Measurements from ENCODE around the gene APOC3.

The APOC3 gene

DNA sequence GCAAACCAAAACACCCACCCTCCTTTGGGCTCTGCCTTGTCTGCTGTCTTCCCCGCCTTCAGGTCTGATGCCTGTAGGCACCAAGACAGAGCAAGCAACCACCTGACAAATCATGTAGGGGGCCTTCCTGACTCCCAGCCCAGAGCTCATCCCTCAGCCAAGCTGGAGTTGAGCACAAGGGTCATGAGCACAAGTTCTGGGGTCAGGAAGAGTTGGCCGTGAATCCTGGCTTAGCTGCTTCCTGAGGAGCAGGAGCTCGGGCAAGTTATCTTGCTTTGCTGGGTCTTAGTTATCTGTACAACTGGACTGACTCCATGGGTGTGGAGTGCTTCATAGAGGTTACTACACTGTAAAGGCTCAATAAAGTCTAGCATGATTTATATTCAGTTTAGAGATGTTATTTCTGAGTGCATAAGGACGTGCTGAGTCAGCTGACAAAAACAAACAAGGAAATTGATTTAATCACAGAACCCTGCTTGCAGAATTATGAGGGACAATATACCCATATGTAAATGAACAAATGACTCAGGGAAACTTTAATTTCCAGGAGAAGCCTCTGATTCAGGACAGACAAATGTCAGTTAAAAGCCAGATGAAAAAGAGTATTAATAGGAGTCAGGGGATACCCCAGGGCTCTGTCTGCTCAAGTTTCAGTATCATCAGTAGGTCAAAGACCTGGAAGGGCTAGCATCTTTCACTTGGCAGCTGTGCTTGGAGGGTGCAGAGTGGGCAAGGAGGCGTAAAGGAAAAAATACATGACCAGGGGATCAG, 22.7 kb downstream of the APOC3 start:
- no peak for DNase-seq

DNA sequence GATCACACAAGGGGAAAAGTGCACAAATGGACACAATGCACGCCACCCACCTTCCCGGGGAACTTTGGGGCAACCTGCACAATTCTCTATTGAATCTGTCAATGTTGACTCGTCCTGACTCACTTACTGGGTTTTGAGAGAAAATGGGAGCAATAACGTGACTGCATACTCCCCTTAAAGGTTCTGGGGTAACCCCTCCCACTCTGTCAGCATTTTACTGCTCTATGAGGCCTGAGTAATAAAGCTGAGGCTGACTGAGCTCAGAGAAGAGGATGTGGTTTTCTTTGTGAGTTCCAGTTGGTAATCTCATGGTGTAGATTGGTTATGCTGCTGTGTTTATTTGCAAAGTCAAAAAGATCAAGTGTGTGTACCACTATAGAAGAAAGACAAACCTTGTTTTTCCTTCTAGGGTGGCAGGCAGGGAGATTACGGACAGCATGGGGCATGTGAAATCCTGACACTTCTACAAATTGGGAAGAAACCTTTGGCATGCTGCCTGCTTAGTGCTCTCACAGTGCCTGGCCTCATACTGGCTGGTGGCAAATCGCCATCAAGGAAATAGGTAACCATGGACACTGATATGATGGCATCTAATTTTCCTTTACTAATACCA, 23.9 kb downstream of the APOC3 start:
- DNase-seq, result peak; percentile 72

DNA sequence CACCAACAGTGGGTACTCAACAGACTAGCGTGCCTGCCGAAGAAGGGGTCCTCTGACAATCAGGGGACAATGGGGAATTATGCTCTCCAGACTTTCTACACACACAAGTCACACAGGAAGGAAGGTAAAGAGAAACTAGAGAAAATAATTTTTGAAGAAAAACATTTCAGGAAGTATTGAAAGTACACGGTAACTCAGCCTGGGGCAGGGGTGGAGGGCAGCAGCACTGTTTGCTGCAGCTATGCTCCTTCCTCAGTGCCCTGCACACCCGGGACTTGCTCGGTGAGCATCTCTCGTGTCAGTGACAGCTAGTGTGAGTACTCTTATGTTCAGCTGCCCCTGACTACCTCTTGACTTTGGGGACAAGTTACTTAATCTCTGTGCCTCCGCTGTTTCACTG, 25.7 kb downstream of the APOC3 start:
- DNase-seq, result peak; percentile 43

DNA sequence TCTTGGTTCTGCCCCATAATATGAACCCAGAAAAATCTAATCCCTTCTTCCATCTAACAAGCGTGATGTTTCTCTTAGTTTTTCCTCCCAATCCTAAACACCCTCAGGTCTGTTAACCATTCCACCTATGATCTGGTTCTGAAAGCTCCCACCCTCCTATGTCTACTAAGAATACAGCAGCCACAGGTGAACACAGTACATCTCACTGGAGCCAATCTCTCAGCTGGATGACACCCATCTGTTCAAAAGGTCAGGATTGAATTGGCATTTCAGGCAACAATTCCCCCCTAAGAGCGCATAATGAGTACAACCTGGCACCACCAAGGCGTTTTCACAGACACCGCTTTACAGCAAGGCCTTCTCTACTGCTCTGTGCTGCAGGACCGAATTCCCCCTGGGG, 26.7 kb downstream of the APOC3 start:
- no peak for DNase-seq

DNA sequence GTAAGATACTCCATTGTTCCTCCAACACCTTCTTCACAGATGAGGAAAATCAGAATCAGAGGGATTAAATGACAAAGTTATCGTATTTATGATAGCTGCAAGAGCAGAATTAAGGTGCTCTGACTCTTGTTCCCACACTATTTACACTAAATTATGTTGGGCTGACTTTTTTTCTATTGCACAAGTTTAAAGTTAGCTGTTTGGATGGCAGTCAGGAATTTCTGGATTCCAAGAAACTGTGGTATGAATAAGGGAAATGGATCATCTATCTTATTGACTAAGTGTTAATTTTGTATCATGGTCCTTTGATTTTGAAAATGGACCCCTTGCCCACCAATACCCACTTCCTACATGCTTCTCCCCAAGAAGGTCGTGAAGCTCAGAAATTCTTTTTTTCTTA, 27.6 kb downstream of the APOC3 start:
- DNase-seq, result no peak

DNA sequence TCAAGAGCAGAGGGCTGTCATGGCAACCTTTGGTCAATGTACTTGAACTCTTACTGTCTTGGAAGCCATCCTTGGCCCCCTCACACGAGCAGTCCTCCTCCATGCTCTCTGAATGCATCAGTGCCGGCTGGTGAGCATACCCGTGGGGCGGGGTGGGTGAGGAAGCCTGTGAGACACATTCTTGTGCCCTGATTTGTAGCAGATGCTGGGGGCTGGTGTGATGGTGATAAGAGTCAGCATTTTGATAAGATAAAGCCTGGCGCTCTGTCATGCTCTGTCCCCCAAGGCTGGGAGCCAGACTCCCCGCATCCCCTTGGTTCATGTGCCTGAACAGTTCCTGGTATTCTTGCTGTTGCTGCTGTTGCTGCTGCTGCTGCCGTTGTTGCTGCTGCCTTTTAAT, 28.2 kb downstream of the APOC3 start:
- DNase-seq, result no peak

DNA sequence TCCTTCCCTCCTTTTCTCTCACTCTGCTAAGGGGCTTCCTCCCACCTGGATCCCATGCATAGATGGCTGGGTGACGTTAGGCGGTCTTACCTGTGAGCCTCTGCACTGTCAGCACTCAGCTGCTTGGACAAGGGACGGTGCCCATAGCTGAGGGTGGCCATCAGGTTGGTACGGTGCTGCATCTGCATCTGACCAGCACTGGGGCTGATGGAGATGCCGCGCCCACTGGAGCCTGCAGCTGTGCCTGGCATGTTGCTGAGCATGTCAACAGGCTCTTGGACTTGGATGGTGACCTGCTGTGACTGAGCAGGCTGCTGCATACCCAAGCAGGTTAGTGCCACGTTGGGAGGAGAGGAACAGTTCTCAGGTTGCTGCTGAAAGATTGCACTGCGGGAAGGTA, 29.5 kb downstream of the APOC3 start:
- DNase-seq, result no peak

DNA sequence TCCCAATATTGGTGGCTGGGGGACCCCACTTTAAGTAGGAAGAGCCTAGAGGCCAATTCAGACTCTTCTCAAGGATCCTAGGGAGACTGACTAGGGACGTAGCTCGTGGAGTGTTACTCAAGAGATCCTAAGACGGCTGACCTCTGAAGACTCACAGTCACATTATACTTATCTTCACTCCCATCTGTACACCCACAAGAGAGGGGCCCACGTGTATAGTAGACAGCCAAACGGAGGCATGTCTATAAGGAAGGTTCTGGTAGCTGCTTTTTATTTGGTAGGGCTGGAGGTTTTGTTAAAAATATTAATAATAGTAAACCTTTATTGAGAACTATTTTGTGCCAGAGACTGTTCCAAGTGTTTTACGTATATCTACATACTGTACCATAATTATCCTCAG, 30.6 kb downstream of the APOC3 start:
- no peak for DNase-seq

DNA sequence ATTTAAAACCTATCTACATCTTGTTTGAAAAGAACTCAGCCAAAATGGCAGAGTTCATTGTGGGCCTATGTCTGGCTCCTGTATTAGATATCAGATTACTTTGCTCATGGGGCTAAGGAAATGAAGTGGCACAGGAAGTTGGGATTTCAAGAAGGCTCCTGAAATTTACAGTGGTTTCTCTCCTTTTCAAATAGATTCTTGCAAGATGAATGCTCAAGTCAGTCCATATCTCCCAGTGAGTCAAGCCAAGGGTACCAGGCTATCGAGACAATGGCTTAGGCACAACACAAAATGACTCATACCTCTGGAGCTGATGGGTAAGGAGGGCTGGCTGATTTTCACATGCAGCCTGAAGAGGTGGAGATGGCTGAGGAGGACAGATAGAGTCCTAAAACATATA, 31.8 kb downstream of the APOC3 start:
- DNase-seq, result no peak

DNA sequence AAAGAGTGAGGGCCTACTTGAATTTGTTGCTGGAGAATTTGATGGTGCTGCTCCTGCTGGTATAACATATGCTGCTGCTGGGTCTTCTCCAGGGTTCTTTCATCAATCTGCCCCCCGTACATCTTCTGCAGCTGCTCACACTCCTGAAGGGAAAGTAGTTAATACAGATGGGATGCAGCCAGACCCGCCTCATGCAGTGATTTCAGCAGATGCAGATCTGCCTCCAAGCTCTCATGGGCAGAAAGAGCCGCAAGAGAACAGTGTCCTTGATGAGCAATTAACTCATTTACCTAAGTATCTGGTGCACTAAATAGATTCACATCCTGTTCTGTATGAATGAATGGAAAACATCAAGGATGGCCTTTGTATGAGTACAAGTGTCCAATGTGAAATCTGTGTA, 32.5 kb downstream of the APOC3 start:
- DNase-seq, result no peak

DNA sequence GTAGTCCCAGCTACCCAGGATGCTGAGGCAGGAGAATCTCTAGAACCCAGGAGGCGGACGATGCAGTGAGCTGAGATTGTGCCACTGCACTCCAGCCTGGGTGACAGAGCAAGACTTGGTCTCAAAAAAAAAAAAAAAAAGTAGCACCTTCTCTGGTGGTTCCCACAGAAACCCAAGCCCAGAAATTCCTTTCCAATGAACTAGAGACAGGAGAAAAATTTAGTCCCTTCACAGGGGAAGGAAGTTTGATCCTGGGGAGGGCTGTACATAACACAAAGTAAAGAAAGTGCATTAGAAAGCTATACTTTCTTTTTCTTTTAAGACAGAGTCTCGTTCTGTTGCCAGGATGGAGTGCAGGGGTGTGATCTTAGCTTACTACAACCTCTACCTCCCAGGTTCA, 33.2 kb downstream of the APOC3 start:
- DNase-seq, result no peak

DNA sequence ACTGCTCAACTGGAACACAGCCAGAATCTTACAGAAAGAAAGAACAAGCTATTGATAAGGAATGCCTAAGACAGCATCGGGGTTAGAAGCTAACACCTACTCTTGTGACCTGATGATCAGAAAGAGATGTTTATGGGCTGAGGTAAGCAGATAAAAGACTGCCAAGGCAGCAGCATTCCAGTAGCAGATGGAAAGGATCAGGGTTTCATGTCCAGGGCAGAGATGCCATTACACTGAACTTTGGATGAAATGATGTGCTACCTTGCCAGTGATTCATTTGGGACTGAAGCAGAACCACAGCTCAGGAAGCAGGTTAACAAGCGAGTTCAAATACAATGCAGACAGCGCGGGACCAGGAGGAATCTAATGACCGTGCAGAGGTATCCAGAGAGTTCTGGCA, 34.8 kb downstream of the APOC3 start:
- DNase-seq, result no peak

DNA sequence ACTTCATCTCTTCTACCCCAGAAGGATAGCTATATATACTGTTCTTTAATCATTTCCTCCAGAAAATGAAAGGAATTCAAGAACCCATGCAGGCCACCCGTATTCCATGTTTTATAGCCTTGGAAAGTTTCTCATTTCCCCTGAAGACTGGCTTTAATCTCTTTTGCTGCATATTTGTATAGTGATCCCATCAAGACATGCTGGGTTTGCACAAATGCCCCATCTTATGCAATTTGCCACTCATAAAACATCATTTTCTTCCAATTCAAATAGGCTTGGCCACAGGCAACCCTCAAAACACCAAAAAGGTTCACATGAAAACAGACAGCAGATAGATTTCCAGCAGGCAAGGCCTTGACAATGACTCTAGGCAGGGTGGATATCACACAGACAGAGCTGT, 36.0 kb downstream of the APOC3 start:
- no peak for DNase-seq

DNA sequence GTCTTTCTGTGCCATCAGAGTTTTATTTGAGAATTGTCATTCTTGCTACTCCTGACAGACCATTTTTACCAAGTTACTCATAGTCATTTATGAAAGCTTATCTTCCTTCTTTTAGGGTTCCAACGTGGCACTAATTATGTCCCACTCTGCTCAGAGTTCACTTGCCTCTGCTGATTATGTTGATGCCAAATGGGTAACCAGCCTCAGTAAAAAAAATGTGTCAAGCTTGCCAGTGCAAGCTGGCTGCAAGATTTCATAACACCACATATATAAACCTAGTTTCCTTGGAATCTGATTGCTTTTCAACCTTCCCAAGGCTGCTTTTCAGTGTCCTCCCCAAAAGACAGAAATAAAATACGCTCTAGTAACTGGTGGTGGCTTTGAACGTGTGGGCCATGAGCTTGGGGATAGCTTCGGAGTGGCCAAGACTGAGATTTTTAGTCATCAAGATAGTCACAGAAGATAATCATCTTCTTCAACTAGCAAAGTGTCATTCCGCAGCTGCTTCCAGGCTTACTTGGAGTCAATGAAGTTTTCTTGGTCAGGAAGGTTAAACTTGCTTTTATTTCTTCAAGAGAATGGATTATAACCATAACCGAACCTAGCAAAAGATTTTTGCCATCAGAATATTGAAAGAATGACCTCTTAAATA, 37.2 kb downstream of the APOC3 start:
- no peak for DNase-seq

DNA sequence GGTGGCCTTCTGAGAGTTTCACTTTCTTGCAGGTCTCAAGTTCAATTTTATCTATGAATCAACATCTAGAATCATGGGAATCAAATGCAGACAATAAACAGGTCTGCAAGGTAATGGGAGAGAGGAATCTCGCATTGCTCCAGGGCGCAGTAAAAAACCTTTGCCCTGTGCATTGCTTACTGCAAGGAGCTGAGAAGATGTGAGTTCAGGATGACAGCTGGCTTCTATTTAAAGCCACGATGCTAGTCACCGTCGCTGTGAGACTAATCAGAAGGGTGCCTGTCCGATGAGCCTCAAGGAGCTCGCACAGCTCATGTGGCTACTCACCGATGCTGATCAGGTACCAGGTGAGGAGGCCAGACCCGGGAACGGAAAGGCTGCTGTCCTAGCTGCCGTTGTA, 37.9 kb downstream of the APOC3 start:
- DNase-seq, result no peak

DNA sequence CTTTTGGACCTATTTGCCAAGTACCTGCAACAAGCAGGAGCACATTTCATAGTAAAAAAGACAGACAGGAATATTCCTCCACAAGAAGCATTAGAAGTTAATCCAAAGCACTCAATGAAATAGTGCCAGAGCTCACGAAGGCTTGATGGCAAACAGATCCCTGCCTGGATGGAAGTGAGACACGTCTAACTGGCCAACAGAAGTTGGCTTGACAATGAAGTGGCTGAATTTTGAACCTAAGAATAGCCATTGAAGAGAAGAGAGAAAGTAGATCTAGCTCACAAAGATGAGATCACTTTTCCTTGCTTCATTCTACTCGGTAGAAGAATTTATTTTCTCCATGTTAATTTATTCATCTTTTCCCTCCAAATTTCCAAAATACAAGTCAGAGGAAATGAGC, 38.4 kb downstream of the APOC3 start:
- DNase-seq, result no peak

DNA sequence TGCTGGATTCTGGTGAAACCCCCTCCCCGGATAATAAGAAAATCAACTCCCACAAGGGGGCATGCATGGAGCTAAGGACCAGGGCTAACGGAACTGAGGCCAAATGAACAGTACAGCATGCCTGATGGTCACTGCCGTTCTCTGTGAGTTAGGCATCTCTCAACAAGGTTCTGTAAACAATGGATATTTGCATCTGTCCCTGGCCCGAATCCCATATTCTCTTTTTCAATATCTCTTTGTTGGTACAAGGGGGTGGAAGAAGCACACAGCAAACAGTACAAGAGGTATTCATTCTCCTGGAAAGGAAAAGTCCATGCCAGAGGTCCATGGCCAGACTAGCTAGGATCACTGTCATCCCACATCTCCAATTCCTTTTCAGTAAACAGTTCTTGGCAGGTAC, 39.9 kb downstream of the APOC3 start:
- no peak for DNase-seq

DNA sequence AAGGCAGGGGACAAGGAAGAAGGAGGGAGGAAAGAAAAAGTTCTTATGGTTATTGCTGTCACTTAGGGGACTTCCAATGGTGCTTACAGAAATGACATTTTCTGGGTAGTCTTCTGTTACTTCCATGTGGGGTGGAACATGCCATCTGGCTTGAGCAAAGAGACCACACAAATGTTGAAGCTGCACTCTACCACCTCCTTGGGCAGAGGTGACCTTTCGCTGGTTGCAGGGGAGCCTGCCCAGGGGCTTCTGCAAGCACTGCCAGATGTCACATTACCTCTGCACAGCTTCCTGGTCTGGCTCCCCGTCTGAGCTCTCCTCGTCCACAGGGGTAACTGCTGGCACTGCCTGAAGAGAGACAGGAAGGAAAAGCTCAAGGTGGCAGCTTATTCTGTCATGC, 40.3 kb downstream of the APOC3 start:
- no peak for DNase-seq

DNA sequence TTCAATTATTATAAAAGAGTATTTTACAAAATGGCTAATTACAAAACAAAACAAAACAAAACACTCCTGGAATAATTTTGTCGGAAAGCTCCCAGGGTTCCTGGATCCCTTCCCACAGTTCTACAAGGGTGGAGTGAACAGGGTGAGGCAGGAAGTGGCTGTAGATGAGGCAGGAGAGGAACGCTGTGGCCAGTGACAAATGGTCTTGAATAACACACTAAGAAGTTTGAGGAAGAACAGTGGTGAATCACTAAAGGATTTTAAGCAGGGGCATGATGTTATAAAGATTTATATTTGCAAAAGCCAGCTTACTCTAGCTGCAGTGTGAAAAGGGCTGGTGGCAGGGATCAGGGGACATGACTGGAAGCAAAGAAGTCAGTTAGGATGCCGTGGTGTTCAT, 41.5 kb downstream of the APOC3 start:
- no peak for DNase-seq

DNA sequence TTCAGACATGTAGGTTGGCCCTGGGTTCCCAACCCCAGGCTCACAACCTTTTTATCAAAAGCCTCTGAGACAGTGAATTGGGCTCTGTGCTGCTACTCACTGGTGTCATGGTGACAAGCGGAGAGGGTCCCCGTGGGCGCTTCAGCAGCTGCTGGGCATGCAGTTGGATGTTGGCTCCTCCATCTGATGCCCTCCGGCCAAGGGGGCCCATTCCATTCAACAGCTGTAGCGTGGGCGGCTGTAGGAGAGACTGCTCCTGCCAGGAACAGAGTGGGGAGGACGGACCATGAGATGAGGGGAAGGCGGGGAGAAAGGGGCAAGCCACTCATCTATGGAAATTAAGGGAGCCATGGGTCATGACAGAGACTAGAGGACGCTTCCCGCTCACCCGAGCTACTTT, 43.7 kb downstream of the APOC3 start:
- DNase-seq, result no peak

DNA sequence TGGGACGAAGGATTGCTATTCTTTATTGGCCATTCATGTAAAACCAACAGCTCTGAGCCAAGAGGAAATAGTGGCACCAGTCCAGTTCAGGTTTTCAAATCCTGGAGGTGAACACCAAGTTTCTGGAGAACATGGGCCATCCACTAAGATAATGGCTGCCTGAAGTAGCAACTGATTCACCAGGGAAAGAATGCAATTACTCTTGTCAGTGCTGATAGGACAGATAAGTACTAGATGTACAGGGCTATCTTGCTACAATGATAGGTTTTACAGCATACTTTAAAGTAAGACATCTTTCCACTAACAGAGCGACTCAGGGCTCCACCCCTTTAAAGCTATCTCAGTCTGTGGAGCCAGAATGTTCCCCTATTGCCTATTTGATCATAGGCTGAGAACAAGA, 44.5 kb downstream of the APOC3 start:
- no peak for DNase-seq

DNA sequence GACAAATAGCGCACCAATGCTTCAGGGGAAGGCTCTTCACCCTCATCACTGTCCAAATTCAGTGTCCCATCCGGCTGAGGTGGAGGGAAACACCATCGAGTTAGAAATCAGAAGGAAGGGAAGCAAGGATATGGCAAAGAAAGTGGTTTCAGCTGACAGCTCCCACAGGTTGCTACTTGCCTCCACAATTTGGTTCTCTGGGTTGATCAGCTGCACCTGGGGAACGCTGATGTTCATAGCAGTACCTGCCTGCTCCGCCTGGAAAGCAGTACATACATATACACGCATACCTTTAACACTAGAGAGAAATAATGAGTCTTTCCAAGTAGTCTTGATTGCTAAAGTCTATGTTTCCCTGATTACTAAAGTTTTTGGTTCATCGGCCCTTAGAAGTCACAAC, 45.5 kb downstream of the APOC3 start:
- DNase-seq, result no peak

DNA sequence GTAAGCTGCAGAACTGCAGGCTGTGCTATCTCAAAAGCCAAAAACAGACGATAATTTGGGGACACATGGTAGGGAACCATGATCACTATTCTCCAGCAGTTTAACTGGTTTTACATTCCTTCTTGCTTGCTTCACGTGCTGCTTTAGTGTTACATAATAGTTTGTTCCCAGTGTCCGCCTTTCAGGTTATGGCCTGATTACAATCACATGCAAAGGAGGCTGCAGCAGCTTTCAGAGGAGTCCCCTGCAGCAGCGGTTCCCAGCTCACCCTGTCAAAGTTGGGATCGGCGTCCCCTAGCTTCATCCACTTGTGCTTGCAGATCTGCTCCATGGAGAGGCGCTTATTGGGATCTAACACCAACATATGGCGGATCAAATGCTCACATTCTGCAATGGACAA, 46.9 kb downstream of the APOC3 start:
- no peak for DNase-seq

DNA sequence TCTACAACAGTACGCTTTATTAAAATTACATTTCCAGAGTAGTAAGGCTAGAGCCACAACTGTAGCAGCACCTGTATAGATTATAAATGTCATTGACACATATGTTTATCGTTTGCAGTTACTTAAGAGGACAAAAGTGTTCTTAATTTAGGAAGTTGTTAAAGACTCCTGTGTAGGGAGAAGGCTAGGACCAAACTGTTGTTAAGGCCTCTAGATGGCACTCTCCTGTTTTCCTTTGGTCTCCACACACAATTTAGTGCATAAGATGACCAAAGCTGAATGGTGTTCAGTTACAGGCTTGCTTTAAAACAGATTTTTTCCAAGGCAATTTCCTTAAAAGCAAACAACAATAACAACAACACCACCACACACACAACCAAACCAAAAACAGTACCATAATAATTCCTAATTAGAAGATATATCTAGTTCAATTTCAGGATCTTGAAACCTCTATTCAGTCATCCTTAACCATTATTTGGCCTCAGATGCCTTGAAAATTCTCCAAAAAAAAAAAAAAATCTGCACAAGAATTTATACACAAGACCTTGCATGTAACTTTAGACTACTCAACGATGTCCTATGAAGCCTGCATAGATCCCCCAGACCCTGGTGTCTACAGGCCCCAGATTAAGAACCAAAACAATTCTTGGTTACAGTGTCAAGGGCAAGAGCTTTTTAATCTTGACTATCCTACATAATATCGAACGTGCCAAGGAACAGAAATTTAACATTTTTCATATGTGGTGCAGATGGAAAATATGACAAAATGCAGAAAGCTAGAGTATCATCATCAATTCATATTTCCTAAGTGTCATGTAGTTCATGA, 50.3 kb downstream of the APOC3 start:
- peak; percentile 19 for DNase-seq

Data from CD4-positive, alpha-beta T cell treated with Interleukin-17A for 4 hours (primary cell).